HCT116 (cell line): ENCODE results near the gene RPL6. TPM values are rescaled to one million over a fixed set of nuclear protein-coding genes. Genes with fewer than 3 reads are reported as not detected.

ENCODE experiments used
- ATAC-seq: fragments of 200-7000 bp; cut with Tn5 transposase; 2 replicates; pipeline ENCODE4 v1.9.1; 2020; ENCODE audit warnings: mild to moderate bottlenecking, moderate library complexity
- BruUV-seq: library from RNA; stranded (reverse); fragments of 400-500 nt; replicated peaks from 2 replicates; lab custom pipeline; 2021; lab: Mats Ljungman, UMichigan
- CTCF ChIA-PET: fragments of 300-600 bp; sonication (Branson Sonifier 250); formaldehyde crosslinking; loops from one replicate; lab custom pipeline; 2021; ENCODE audit warnings: antibody characterized with exemption; lab: Charles Lee
- POLR2A ChIA-PET: fragments of 300-600, 350-600 bp; sonication (Branson Sonifier 250); formaldehyde crosslinking; loops from one replicate; lab custom pipeline; 2021; ENCODE audit warnings: antibody characterized with exemption; lab: Charles Lee
- RAD21 ChIA-PET, 2 experiments: fragments of 300-600 bp; sonication (Branson Sonifier 250); formaldehyde crosslinking; loops; one replicate each; lab custom pipeline; 2023; ENCODE audit warnings: low total read pairs in 2 of 2; ENCODE audit not compliant: uncharacterized antibody in 2 of 2, unreplicated experiment in 2 of 2, low non-redundant PET in 1 of 2; lab: Charles Lee
- DNase-seq: peaks from one replicate; pipeline ENCODE4 v3.0.0-alpha.2; 2010; ENCODE audit warnings: low read depth, low spot score
- H2AFZ ChIP-seq: fragments of 200-600 bp; shearing (Covaris generic), sonication (generic); 2 replicates; pipeline ENCODE4 v1.6.1; 2017; ENCODE audit warnings: low read depth, mixed run types, mixed read lengths, antibody characterized with exemption, low read length; ENCODE audit not compliant: poor library complexity, severe bottlenecking
- H3K27ac ChIP-seq: 2 replicates; pipeline ENCODE4 v1.5.1; 2012; ENCODE audit warnings: low read depth, low read length
- H3K27me3 ChIP-seq: fragments of 200-600 bp; sonication (generic); 2 replicates; pipeline ENCODE4 v1.6.1; 2016; ENCODE audit warnings: mixed run types, low read length, mixed read lengths; ENCODE audit not compliant: insufficient read depth
- H3K36me3 ChIP-seq, 2 experiments: fragments of 200-500 bp in 1 of 2; fragments of 200-600 bp in 1 of 2; sonication (Bioruptor generic) in 1 of 2; sonication (generic) in 1 of 2; 2 replicates each; pipeline versions ENCODE4 v1.5.1 to v1.6.1; 2014 to 2016; ENCODE audit warnings: low read length in 2 of 2, inconsistent platforms in 1 of 2, mixed read lengths in 1 of 2, mixed run types in 1 of 2; ENCODE audit not compliant: insufficient read depth in 2 of 2, control insufficient read depth in 1 of 2
- H3K4me1 ChIP-seq, 2 experiments: fragments of 200-600 bp in 1 of 2; sonication (generic) in 1 of 2; 2 replicates each; pipeline versions ENCODE4 v1.5.1 to v1.6.1; 2012 to 2017; ENCODE audit warnings: low read length in 2 of 2, inconsistent platforms in 1 of 2, mild to moderate bottlenecking in 1 of 2, mixed read lengths in 1 of 2, mixed run types in 1 of 2, moderate library complexity in 1 of 2; ENCODE audit not compliant: insufficient read depth in 2 of 2, control insufficient read depth in 1 of 2
- H3K4me2 ChIP-seq: fragments of 200-600 bp; sonication (generic); 2 replicates; pipeline ENCODE4 v1.6.1; 2017; ENCODE audit warnings: mixed run types, low read length, mixed read lengths
- H3K4me3 ChIP-seq, 2 experiments: fragments of 200-600 bp in 1 of 2; sonication (generic) in 1 of 2; replicated peaks in 1 of 2; 2 replicates each; pipeline ENCODE4 v1.5.1; 2011 to 2016; ENCODE audit warnings: low read length in 2 of 2, control low read depth in 1 of 2, low read depth in 1 of 2, mild to moderate bottlenecking in 1 of 2, mixed read lengths in 1 of 2, mixed run types in 1 of 2
- H3K79me2 ChIP-seq: fragments of 200-600 bp; sonication (generic); 2 replicates; pipeline ENCODE4 v1.6.1; 2017; ENCODE audit warnings: mild to moderate bottlenecking, mixed run types, low read length, moderate library complexity, mixed read lengths; ENCODE audit not compliant: insufficient read depth
- H3K9ac ChIP-seq: fragments of 200-600 bp; sonication (generic); 2 replicates; pipeline ENCODE4 v1.6.1; 2016; ENCODE audit warnings: low read length, mixed read lengths
- H3K9me2 ChIP-seq: fragments of 200-600 bp; sonication (generic), shearing (Covaris generic); 2 replicates; pipeline ENCODE4 v1.6.1; 2017; ENCODE audit warnings: mixed run types, mild to moderate bottlenecking, moderate library complexity; ENCODE audit not compliant: insufficient read depth
- H3K9me3 ChIP-seq, 2 experiments: fragments of 200-500 bp in 1 of 2; fragments of 200-600 bp in 1 of 2; sonication (Bioruptor generic) in 1 of 2; sonication (generic) in 1 of 2; 2 replicates each; pipeline ENCODE4 v1.6.1; 2014 to 2017; ENCODE audit warnings: low read length in 2 of 2, mixed read lengths in 2 of 2, inconsistent platforms in 1 of 2, low read depth in 1 of 2, mild to moderate bottlenecking in 1 of 2, mixed run types in 1 of 2, moderate library complexity in 1 of 2; ENCODE audit not compliant: control insufficient read depth in 1 of 2, insufficient read depth in 1 of 2
- H4K20me1 ChIP-seq: fragments of 200-600 bp; sonication (generic), shearing (Covaris generic); 2 replicates; pipeline ENCODE4 v1.6.1; 2017; ENCODE audit warnings: mixed run types, mild to moderate bottlenecking, moderate library complexity; ENCODE audit not compliant: insufficient read depth
- CEBPB ChIP-seq: IDR thresholded peaks from 2 replicates; pipeline ENCODE4 v1.6.1; 2012; ENCODE audit warnings: low read depth
- EGR1 ChIP-seq: IDR thresholded peaks from 2 replicates; pipeline ENCODE4 v1.6.1; 2012; ENCODE audit warnings: low read depth
- EZH2 ChIP-seq: fragments of 200-600 bp; sonication (generic); IDR thresholded peaks from 2 replicates; pipeline ENCODE4 v1.6.1; 2017; ENCODE audit warnings: antibody characterized with exemption, mixed run types
- FOSL1 ChIP-seq: IDR thresholded peaks from 2 replicates; pipeline ENCODE4 v1.6.1; 2012; ENCODE audit warnings: low read depth
- JUND ChIP-seq: IDR thresholded peaks from 2 replicates; pipeline ENCODE4 v1.6.1; 2012
- POLR2AphosphoS5 ChIP-seq: IDR thresholded peaks from 2 replicates; pipeline ENCODE4 v1.6.1; 2011; ENCODE audit warnings: mild to moderate bottlenecking, low read depth, low read length, moderate library complexity
- SP1 ChIP-seq: IDR thresholded peaks from 2 replicates; pipeline ENCODE4 v1.6.1; 2012; ENCODE audit warnings: low read depth
- SRF ChIP-seq: IDR thresholded peaks from 2 replicates; pipeline ENCODE4 v1.6.1; 2012; ENCODE audit warnings: low read depth
- TCF7L2 ChIP-seq: IDR thresholded peaks from 2 replicates; pipeline ENCODE4 v1.7.0; 2011; ENCODE audit warnings: borderline replicate concordance, inconsistent platforms; ENCODE audit not compliant: insufficient read depth, insufficient read length; ENCODE audit errors: extremely low read depth
- YY1 ChIP-seq: IDR thresholded peaks from 2 replicates; pipeline ENCODE4 v1.6.1; 2011; ENCODE audit warnings: low read length, low read depth, moderate library complexity, mild to moderate bottlenecking; ENCODE audit not compliant: insufficient replicate concordance; ENCODE audit errors: extremely low read depth
- intact Hi-C: fragments of 100-400 bp; cut with micrococcal nuclease; formaldehyde crosslinking; loops from 2 replicates; pipeline ENCODE4 v1.10.0; 2022
- total RNA-seq: library from RNA; stranded (reverse); gene quantifications from one replicate; pipeline ENCODE4 v1.2.1, GENCODE V29; 2021; ENCODE audit not compliant: unreplicated experiment
- TF ChIP-seq, protein P1 (sequence below): IDR thresholded peaks from 2 replicates; pipeline ENCODE4 v1.6.1; 2012
- TF ChIP-seq, protein P2 (sequence below): IDR thresholded peaks from 2 replicates; pipeline ENCODE4 v1.6.1; 2012; ENCODE audit warnings: low read depth
- TF ChIP-seq, protein P3 (sequence below): IDR thresholded peaks from 2 replicates; pipeline ENCODE4 v1.6.1; 2011; ENCODE audit warnings: mild to moderate bottlenecking, low read length, moderate library complexity; ENCODE audit not compliant: insufficient replicate concordance; ENCODE audit errors: extremely low read depth

The RPL6 gene
- total RNA-seq, 1 experiment from 2014 or later: 1,845 TPM

DNA sequence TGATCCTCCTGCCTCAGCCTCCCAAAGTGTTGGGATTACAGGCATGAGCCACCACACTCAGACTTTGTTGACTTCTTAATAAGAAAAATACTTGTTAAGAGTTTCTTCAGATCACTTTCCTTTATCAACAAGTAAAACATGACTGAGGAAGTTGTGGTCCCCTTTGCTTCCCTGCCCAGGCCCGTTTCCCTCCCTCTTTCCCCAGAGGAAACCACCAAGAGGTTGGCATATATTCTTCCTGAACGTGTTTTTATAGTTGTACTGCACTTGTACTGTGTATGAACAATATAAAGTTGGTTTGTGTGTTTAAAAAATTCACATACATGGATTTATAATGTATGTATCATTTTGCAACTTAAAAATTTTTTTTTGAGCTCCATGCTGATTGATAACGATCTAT lies 37.7 kb upstream of the RPL6 start (continued):
- TF ChIP-seq EZH2 (no peak), EGR1 (no peak), SRF (no peak), YY1 (no peak)
- TF ChIP-seq, protein P1, sequence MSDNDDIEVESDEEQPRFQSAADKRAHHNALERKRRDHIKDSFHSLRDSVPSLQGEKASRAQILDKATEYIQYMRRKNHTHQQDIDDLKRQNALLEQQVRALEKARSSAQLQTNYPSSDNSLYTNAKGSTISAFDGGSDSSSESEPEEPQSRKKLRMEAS: no peak

DNA sequence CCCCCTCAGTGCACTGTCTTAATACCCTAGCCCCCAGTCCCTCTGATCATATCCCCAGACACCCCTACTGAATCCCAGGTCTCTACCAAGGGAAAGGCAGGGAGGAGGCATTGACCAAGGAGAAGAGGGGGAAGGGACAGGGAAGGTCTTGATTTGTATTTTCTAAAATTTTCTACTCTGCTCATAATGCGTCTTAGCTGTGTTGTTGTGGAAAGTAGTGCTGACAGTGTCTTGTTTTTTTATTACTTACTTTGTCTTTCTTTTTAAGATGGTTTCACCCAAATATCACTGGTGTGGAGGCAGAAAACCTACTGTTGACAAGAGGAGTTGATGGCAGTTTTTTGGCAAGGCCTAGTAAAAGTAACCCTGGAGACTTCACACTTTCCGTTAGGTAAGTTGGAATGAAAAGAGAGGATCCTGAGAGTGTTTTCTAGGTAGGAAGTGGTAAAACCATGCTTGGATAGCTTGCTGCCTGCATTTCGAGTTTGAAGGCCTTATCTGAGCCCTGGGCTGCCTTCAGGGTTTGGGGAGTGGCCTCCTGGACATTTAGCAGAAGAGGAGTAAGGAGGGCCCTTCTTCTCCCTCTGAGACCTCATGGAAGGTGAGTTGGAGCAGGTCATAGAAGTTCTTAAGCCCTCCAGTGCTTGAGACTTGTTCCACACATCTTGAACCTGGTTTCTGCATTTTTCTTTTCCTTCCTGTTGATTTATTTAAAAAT lies 36.8 kb upstream of the RPL6 start:
- H3K36me3 ChIP-seq: peaks cover 10 to 11% of the 10 kb centered on the region in 2 experiments
- no peak overlapping the region for H3K4me2 ChIP-seq
- POLR2A ChIA-PET: no interaction called here
- H3K4me3 ChIP-seq: no peak overlapping the region
- no TSS peak for BruUV-seq
- TF ChIP-seq, protein P1: no peak
- TF ChIP-seq, protein P2, sequence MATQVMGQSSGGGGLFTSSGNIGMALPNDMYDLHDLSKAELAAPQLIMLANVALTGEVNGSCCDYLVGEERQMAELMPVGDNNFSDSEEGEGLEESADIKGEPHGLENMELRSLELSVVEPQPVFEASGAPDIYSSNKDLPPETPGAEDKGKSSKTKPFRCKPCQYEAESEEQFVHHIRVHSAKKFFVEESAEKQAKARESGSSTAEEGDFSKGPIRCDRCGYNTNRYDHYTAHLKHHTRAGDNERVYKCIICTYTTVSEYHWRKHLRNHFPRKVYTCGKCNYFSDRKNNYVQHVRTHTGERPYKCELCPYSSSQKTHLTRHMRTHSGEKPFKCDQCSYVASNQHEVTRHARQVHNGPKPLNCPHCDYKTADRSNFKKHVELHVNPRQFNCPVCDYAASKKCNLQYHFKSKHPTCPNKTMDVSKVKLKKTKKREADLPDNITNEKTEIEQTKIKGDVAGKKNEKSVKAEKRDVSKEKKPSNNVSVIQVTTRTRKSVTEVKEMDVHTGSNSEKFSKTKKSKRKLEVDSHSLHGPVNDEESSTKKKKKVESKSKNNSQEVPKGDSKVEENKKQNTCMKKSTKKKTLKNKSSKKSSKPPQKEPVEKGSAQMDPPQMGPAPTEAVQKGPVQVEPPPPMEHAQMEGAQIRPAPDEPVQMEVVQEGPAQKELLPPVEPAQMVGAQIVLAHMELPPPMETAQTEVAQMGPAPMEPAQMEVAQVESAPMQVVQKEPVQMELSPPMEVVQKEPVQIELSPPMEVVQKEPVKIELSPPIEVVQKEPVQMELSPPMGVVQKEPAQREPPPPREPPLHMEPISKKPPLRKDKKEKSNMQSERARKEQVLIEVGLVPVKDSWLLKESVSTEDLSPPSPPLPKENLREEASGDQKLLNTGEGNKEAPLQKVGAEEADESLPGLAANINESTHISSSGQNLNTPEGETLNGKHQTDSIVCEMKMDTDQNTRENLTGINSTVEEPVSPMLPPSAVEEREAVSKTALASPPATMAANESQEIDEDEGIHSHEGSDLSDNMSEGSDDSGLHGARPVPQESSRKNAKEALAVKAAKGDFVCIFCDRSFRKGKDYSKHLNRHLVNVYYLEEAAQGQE: no peak
- TF ChIP-seq TCF7L2 (no peak), CEBPB (no peak), SP1 (no peak), FOSL1 (no peak), JUND (no peak), POLR2AphosphoS5 (no peak)
- TF ChIP-seq, protein P3, sequence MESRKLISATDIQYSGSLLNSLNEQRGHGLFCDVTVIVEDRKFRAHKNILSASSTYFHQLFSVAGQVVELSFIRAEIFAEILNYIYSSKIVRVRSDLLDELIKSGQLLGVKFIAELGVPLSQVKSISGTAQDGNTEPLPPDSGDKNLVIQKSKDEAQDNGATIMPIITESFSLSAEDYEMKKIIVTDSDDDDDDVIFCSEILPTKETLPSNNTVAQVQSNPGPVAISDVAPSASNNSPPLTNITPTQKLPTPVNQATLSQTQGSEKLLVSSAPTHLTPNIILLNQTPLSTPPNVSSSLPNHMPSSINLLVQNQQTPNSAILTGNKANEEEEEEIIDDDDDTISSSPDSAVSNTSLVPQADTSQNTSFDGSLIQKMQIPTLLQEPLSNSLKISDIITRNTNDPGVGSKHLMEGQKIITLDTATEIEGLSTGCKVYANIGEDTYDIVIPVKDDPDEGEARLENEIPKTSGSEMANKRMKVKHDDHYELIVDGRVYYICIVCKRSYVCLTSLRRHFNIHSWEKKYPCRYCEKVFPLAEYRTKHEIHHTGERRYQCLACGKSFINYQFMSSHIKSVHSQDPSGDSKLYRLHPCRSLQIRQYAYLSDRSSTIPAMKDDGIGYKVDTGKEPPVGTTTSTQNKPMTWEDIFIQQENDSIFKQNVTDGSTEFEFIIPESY: no peak
- DNase-seq (no peak), ATAC-seq (no peak)
- H3K9me3 ChIP-seq: no peaks in the 10 kb centered on the region
- H4K20me1 ChIP-seq: no peaks in the 10 kb centered on the region
- H3K4me1 ChIP-seq: no peaks in the 10 kb centered on the region
- no peak overlapping the region for H2AFZ ChIP-seq
- intact Hi-C loops: no loop called here
- no peaks in the 10 kb centered on the region for H3K27me3 ChIP-seq
- no peak overlapping the region for H3K27ac ChIP-seq
- no peaks in the 10 kb centered on the region for H3K9me2 ChIP-seq
- H3K79me2 ChIP-seq: peaks cover 54% of the 10 kb centered on the region
- CTCF ChIA-PET: no interaction called here
- RAD21 ChIA-PET: no interaction called here
- no peak overlapping the region for H3K9ac ChIP-seq
